Coronary artery (tissue), 2 donors: ENCODE data around the gene NT5C3A.

Experiments used
- DNase-seq: peaks from one replicate; pipeline ENCODE4 v3.0.0-alpha.2; 2017; ENCODE audit warnings: low spot score
- H3K27ac ChIP-seq, 2 donors: fragments of 200-600 bp; sonication (generic); one replicate each; pipeline ENCODE4 v1.5.1; 2016 to 2019
- H3K4me3 ChIP-seq: fragments of 200-600 bp; sonication (generic); 2 replicates; pipeline ENCODE4 v1.5.1; 2016; ENCODE audit warnings: mild to moderate bottlenecking, moderate library complexity
- TF ChIP-seq, protein P1 (sequence below): fragments of 200-600 bp; sonication (generic); IDR thresholded peaks from one replicate; pipeline ENCODE4 v1.5.1; 2019; ENCODE audit warnings: antibody characterized with exemption

Gene NT5C3A

GRCh38 chr7:33062023-33062781 is at the start of gene NT5C3A:
TSS of gene NT5C3A (minus strand) at chr7:33062776. CDS start at chr7:33062705, 71 bp downstream.
- peak; percentile 80 for DNase-seq
- TF ChIP-seq, protein P1, sequence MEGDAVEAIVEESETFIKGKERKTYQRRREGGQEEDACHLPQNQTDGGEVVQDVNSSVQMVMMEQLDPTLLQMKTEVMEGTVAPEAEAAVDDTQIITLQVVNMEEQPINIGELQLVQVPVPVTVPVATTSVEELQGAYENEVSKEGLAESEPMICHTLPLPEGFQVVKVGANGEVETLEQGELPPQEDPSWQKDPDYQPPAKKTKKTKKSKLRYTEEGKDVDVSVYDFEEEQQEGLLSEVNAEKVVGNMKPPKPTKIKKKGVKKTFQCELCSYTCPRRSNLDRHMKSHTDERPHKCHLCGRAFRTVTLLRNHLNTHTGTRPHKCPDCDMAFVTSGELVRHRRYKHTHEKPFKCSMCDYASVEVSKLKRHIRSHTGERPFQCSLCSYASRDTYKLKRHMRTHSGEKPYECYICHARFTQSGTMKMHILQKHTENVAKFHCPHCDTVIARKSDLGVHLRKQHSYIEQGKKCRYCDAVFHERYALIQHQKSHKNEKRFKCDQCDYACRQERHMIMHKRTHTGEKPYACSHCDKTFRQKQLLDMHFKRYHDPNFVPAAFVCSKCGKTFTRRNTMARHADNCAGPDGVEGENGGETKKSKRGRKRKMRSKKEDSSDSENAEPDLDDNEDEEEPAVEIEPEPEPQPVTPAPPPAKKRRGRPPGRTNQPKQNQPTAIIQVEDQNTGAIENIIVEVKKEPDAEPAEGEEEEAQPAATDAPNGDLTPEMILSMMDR = no peak
- H3K4me3 ChIP-seq = peak within 1 kb of the TSS; percentile 95
- peak within 1 kb of the TSS; percentile 86 to 95 for H3K27ac ChIP-seq

- no peak for DNase-seq
- no peak overlapping the region for H3K27ac ChIP-seq
Observed at GRCh38 chr7:33111614-33112013, 49.0 kb upstream of the NT5C3A start.

DNA sequence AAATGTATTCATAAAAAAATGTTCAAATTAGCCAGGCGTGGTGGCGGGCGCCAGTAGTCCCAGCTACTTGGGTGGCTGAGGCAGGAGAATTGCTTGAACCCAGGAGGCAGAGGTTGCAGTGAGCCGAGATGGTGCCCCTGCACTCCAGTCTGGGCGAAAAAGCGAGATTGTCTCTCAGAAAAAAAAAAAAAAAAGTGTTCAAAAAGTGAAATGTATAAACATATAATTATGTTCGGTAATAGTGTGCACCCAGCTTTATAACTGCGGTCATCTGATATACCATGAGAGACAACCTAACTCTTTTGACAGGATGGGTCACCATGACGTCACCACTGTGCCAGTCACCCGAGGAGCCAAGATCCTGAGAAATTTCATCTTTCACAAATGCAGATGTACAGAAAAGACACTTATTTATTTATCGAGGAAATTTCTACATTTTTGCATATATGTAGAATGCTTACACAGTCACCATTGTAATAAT is 47.2 kb upstream of the NT5C3A start:
- TF ChIP-seq, protein P1 = no peak
- no peak for DNase-seq
- Histone ChIP-seq H3K4me3 (peak overlapping the region; percentile 78), H3K27ac (peak overlapping the region in 1 of 2 donors; percentile 69)

More at GRCh38 chr7:33111614-33112013, 49.0 kb upstream of the NT5C3A start:
- no peak overlapping the region for H3K4me3 ChIP-seq
- TF ChIP-seq, protein P1 = no peak

GRCh38 chr7:33109005-33109757 is 46.6 kb upstream of the NT5C3A start, which contains the start of gene RP9:
TSS of gene RP9 (minus strand) at chr7:33109404. CDS start at chr7:33109372, 32 bp downstream.
- H3K27ac ChIP-seq = peak within 1 kb of the TSS; percentile 69 to 80
- peak; percentile 76 for DNase-seq
- peak within 1 kb of the TSS; percentile 78 for H3K4me3 ChIP-seq
- TF ChIP-seq, protein P1 = peak; percentile 55

DNA sequence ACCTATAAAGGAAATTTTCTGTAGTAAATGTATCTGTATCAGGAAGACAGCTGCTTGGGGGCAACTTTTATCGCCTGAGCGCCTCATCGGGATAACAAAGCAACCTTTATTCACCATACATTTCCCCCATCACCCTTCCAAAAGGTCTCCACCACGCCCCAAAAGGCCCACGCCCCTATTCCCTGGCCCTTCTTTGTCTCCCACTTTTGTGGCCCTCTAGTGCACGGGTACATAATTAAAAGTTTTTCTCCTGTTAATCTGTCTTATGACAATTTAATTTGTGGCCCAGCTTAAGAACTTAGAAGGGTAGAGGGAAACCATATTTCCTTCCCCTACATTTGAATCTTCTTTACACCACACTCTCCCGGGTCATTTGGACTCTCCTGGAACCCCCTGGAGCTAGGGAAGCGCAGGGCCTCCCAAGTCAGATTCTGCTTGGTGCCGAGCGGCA is 46.0 kb upstream of the NT5C3A start:
- Histone ChIP-seq H3K27ac (peak overlapping the region; percentile 69 to 80), H3K4me3 (peak overlapping the region; percentile 78)
- DNase-seq = no peak
- TF ChIP-seq, protein P1 = no peak

GRCh38 chr7:33107136-33108066 is 44.8 kb upstream of the NT5C3A start:
- DNase-seq = no peak
- peak overlapping the region; percentile 78 for H3K4me3 ChIP-seq

More at GRCh38 chr7:33107136-33108066, 44.8 kb upstream of the NT5C3A start:
- no peak overlapping the region for H3K27ac ChIP-seq
- TF ChIP-seq, protein P1 = no peak
